ENCODE data around the gene PRDM16.

DNA sequence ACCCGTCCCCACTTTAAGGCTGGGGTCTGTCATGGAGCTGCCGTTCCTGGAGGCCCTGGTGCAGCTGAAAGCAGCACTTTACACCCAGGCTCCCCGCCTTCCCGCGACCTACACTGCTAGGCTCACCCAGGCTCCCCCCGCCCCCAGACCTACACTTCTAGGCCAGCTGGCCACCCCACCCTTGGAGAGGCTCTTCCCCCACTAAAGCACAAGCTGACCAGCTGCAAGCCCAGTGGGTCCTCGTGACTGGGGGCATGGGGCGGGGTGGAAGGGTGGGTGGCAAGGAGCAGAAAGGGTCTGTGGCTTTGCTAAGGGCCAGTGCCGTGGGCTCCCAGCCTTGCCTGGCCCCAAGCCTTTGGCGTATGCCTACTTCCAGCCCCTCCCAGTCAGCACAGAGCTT is 375.7 kb downstream of the PRDM16 start:
- TF ChIP-seq CTCF (conservative IDR thresholded peaks at IDR 0.05; ENCODE audit: low read length) (no peak), EZH2phosphoT487 (IDR thresholded peaks at IDR 0.05; ENCODE audit: borderline replicate concordance, low read depth, low read length) (no peak)
